ENCODE measurements around the gene CDK8. TPM values are rescaled to one million over a fixed set of nuclear protein-coding genes. Genes with fewer than 3 reads are reported as not detected.

The CDK8 gene
- 10 to 100 TPM; 14.1 to 15.5 TPM for total RNA-seq

DNA sequence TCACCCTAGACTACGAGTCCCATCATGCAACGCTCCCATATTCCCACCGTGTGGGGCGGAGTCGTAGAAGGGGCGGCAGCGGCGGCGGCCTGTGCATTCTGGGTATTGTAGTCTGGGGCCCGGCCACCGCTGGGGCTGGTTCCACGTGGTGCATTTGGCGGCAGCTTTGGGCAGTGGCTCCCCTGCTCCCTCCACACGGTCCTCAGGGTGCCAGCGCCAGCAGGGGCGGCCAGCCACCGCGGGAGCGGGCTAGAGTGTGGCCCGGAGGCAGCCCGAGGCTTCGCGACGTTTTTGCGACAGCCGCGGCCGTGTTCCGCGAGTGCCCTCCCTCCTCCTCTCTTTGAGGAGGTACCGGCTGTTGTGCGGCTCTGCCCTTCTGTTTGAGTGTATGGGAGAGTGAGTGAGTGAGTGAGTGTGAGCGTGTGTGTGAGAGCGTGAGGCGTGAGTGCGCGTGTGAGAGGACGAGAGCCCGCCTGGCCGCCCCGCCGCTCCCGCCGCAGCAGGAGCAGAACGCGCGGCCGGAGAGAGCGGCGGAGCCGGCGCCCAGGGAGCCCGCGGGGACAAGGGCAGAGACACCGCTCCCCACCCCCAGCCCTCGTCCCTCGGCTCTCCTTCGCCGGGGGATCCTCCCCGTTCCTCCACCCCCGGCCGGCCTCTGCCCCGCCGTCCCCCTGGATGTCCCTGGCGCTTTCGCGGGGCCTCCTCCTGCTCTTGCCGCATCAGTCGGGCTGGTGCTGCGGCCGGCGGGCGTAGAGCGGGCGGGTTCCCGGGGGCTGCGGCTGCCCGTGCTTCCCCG is at the start of gene CDK8:
Gene CDK8, plus strand, starts transcription at position 343 of the 796 bp plus-strand sequence. CDS start 513 bp downstream, outside the sequence.
- Mint-ChIP-seq H3K9me3 (no peaks in the 10 kb centered on the region), H3K4me1 (peaks cover 27% of the 10 kb centered on the region), H3K27ac (peak within 1 kb of the TSS; percentile 89), H3K27me3 (no peaks in the 10 kb centered on the region), H3K36me3 (ENCODE audit: low read depth) (peaks cover 2% of the 10 kb centered on the region), H3K4me3 (peak within 1 kb of the TSS; percentile 90)
- POLR2A ChIA-PET, result no interaction called here
- CTCF ChIA-PET, result interaction anchor here (0.9 to 1.0 kb wide), 2 partner anchors 20 to 26 kb away, joined by 3 to 4 read pairs; no protein-coding TSS in a partner anchor
- peak; percentile 89 for DNase-seq

DNA sequence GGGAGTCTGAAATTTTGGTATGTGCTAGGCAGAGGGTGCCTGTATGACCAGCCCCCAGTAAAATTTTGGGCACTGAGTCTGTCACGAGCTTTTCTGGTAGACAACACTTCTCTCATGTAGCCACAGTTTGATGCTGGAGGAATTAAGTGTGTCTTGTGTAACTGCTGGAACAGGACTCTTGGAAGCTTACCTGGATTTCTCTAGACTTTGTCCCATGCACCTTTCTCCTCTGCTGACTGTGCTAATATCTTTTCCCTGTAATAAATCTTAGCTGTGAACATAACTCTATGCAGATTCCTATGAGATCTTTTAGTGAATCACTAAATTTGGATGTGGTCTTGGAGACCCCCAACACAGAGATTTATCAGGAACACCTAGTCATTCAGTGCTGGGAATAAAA is 45.6 kb upstream of the CDK8 start:
- ChIA-PET POLR2A (no interaction called here), CTCF (no interaction called here)
- no peak for DNase-seq
- H3K27ac Mint-ChIP-seq, result no peak overlapping the region
- H3K4me1 Mint-ChIP-seq, result no peaks in the 10 kb centered on the region
- peaks cover 42% of the 10 kb centered on the region for H3K36me3 Mint-ChIP-seq (ENCODE audit: low read depth)
- no peak overlapping the region for H3K4me3 Mint-ChIP-seq
- H3K27me3 Mint-ChIP-seq, result no peaks in the 10 kb centered on the region
- H3K9me3 Mint-ChIP-seq, result no peaks in the 10 kb centered on the region

DNA sequence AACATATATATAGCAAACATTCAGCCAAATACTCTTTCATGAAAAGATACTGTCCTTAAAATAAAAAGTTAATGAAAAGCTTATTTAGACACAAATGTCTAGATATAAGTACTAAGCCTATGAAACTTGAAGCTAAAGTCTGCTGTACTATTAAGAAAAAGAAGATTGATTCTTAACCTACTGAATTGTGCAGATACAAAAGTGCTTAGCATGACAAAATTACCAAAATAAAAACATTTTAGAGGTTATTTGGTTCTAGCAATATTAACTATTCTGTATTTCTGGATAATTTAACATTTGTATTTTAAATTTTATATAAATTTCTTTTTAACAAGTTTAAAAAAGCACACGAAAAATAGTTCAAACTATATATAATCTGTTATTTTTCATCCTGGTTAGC is 40.6 kb upstream of the CDK8 start:
- CTCF ChIA-PET, result interaction anchor here (1.0 kb wide), 1 partner anchor 29 kb away, joined by 3 read pairs; no protein-coding TSS in a partner anchor
- POLR2A ChIA-PET, result no interaction called here

DNA sequence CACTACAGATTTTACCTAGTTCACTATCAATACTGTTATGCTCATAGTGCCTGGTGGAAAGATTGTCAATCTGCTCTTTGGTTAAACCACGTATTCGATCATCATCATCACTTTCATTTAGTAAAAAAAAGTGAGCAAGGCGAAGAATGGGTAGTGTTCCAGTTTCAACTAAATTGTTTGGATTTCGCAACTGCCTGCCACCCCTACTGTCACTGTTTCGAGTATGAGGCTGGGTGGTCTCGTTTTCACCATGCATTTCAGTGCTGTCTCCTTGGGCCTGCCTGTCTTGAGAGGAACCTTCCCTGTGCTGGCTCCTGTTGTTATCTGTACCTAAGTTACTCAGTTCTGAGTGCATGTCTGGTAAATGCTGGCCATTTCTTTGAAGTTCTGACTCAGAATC is 39.9 kb upstream of the CDK8 start:
- H3K36me3 Mint-ChIP-seq (ENCODE audit: low read depth), result peaks cover 63% of the 10 kb centered on the region
- ChIA-PET CTCF (no interaction called here), POLR2A (no interaction called here)
- no peak overlapping the region for H3K4me3 Mint-ChIP-seq
- DNase-seq, result no peak
- H3K9me3 Mint-ChIP-seq, result no peaks in the 10 kb centered on the region
- no peak overlapping the region for H3K27ac Mint-ChIP-seq
- H3K4me1 Mint-ChIP-seq, result no peaks in the 10 kb centered on the region
- no peaks in the 10 kb centered on the region for H3K27me3 Mint-ChIP-seq

More for the DNA sequence above, 40.6 kb upstream of the CDK8 start:
- no peaks in the 10 kb centered on the region for H3K27me3 Mint-ChIP-seq
- no peak overlapping the region for H3K27ac Mint-ChIP-seq
- peaks cover 65% of the 10 kb centered on the region for H3K36me3 Mint-ChIP-seq (ENCODE audit: low read depth)
- no peak for DNase-seq
- no peaks in the 10 kb centered on the region for H3K9me3 Mint-ChIP-seq
- no peak overlapping the region for H3K4me3 Mint-ChIP-seq
- no peaks in the 10 kb centered on the region for H3K4me1 Mint-ChIP-seq

DNA sequence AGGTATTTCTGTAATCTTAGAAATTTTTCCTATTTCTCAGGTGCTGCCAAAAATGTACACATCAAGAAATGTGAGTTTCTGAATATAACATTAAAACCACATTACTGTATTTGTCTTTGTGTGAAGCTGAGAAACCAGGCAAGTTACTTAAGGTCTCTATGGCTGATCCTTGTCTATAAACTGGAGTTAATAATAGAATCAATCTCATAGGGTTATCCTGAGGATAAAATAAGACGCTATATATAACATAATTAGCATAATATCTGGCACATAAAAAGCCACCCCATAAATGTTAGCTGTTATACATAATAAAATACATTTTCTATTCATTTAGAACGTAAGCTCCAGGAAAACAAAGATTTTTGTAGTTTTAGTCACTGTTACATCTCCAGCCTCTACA is 37.9 kb upstream of the CDK8 start:
- CTCF ChIA-PET, result no interaction called here
- no peak for DNase-seq
- no peak overlapping the region for H3K27ac Mint-ChIP-seq
- peaks cover 17% of the 10 kb centered on the region for H3K4me1 Mint-ChIP-seq
- H3K4me3 Mint-ChIP-seq, result no peak overlapping the region
- POLR2A ChIA-PET, result no interaction called here
- H3K36me3 Mint-ChIP-seq (ENCODE audit: low read depth), result peaks cover 58% of the 10 kb centered on the region
- no peaks in the 10 kb centered on the region for H3K9me3 Mint-ChIP-seq
- H3K27me3 Mint-ChIP-seq, result no peaks in the 10 kb centered on the region

DNA sequence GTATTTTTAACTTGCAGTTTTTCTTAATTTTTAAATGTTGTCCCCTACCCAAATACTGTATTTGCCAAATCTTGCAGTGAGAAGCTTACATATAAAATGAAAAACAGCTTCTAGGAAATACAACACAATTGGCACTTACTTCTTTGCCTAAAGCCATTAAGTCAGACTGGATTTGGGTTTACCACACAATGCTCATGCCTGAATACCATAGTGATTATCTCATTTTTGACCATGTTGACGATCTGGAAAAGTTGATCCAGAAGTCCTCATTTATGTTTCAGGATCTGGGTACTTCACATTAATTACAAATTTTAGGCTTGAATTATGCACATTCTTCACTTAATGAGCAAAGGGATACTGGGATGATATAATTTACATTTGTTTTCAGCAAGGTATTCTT is 34.2 kb upstream of the CDK8 start:
- H3K4me1 Mint-ChIP-seq, result peaks cover 32% of the 10 kb centered on the region
- H3K27me3 Mint-ChIP-seq, result no peaks in the 10 kb centered on the region
- ChIA-PET POLR2A (no interaction called here), CTCF (interaction anchor here (4.4 kb wide), 1 partner anchor 34 kb away, joined by 26 read pairs; no protein-coding TSS in a partner anchor)
- H3K27ac Mint-ChIP-seq, result no peak overlapping the region
- DNase-seq, result no peak
- H3K4me3 Mint-ChIP-seq, result no peak overlapping the region
- H3K36me3 Mint-ChIP-seq (ENCODE audit: low read depth), result peaks cover 44% of the 10 kb centered on the region
- no peaks in the 10 kb centered on the region for H3K9me3 Mint-ChIP-seq

DNA sequence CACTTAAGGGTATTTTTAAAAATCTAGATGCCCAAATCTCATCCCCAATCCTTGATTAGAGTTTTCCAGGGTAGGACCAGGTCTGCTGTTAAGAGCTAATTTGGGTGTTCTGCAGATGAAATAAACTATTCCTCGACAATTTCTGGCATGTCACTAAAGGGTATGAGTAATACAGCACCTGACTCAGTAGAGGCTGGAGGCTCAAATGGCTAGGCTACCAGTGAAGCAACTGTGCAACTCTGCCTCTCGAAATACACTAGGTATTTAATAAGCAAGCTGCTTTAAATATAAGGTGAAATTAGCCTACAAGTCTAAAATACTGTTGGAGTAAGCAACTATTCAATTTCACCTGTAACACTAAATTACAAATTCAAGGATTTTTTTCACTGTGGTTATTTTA is 33.4 kb upstream of the CDK8 start:
- peak overlapping the region; percentile 89 for H3K4me3 Mint-ChIP-seq
- peaks cover 32% of the 10 kb centered on the region for H3K4me1 Mint-ChIP-seq
- H3K27ac Mint-ChIP-seq, result no peak overlapping the region
- H3K36me3 Mint-ChIP-seq (ENCODE audit: low read depth), result peaks cover 37% of the 10 kb centered on the region
- H3K27me3 Mint-ChIP-seq, result no peaks in the 10 kb centered on the region
- DNase-seq, result no peak
- no peaks in the 10 kb centered on the region for H3K9me3 Mint-ChIP-seq
- CTCF ChIA-PET, result interaction anchor here (4.4 kb wide), 1 partner anchor 34 kb away, joined by 26 read pairs; no protein-coding TSS in a partner anchor
- POLR2A ChIA-PET, result no interaction called here

DNA sequence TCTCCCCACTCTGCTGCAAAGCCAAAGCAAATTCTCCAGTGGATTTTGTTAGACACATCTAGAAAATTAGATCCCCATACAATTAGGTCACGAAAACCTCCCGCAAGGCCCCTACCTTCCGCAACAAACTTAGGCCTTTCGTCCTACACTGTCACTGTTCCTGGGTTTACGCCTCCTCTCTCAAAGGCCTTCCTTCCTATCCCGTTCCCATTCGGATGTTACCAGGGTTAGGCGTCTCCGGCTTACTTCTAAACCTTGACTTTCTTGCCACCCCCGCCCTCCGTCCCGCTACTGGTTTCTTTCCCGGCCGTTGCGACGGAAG is 32.6 kb upstream of the CDK8 start:
- peak overlapping the region; percentile 89 for H3K4me3 Mint-ChIP-seq
- ChIA-PET POLR2A (interaction anchor here (0.8 kb wide), 1 partner anchor 35 kb away, joined by 4 read pairs; no protein-coding TSS in a partner anchor), CTCF (interaction anchor here (4.4 kb wide), 1 partner anchor 35 kb away, joined by 26 read pairs; no protein-coding TSS in a partner anchor)
- DNase-seq, result no peak
- peaks cover 32% of the 10 kb centered on the region for H3K4me1 Mint-ChIP-seq
- peak overlapping the region; percentile 100 for H3K27ac Mint-ChIP-seq
- no peaks in the 10 kb centered on the region for H3K9me3 Mint-ChIP-seq
- H3K36me3 Mint-ChIP-seq (ENCODE audit: low read depth), result peaks cover 32% of the 10 kb centered on the region
- no peaks in the 10 kb centered on the region for H3K27me3 Mint-ChIP-seq

DNA sequence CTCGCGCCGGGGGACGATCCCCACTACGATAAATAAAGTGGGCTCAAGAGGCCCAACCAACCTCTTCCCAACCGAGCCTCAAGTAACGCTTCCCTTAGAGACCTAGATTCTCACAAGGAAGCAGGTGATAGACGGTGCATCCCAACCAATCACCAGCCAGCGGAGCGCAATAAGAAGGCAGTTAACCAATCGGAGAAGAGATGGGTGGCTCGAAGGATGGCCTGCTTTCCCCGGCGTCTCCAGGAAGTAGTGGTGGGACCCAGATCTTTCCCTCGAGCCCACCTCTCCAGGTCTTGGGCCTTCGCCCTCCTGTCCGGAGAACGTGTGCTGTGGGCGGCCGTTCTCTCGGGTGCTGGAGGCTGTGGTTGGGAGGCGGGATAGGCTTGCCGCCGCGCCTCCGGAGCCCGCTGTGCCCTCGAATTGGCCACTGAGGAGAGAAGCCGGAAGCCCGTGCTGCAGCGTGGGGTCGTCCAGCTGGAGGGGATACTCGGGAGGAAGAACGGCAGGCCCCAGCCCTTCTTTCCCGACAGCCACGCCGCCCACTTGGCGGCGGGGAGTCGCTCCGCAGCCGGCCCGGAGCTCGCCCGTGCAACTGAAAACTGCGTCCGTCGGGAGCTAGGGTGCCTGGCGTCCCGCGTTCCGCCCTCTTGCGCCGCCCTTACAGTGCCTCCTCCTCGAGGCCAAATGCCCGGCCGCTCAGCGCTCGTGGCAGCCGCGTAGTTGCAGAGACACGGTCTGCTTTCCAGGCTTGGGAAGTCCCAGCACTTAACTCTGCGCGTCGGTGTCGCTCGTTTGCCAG is 32.0 kb upstream of the CDK8 start, which contains the start of gene RNF6:
Gene RNF6, minus strand, starts transcription at position 594 of the 799 bp plus-strand sequence. CDS start 2,665 bp downstream, outside the sequence.
- DNase-seq, result peak; percentile 92
- POLR2A ChIA-PET, result interaction anchor here (0.7 to 0.8 kb wide), 2 partner anchors 36 to 398 kb away, joined by 3 to 4 read pairs; no protein-coding TSS in a partner anchor
- CTCF ChIA-PET, result interaction anchor here (1.0 to 4.4 kb wide), 4 partner anchors 15 to 36 kb away, joined by 3 to 26 read pairs (median 4); no protein-coding TSS in a partner anchor
- Mint-ChIP-seq H3K36me3 (ENCODE audit: low read depth) (peaks cover 30% of the 10 kb centered on the region), H3K4me3 (peak within 1 kb of the TSS; percentile 89), H3K27me3 (no peaks in the 10 kb centered on the region), H3K9me3 (no peaks in the 10 kb centered on the region), H3K27ac (peak within 1 kb of the TSS; percentile 100), H3K4me1 (peaks cover 32% of the 10 kb centered on the region)

DNA sequence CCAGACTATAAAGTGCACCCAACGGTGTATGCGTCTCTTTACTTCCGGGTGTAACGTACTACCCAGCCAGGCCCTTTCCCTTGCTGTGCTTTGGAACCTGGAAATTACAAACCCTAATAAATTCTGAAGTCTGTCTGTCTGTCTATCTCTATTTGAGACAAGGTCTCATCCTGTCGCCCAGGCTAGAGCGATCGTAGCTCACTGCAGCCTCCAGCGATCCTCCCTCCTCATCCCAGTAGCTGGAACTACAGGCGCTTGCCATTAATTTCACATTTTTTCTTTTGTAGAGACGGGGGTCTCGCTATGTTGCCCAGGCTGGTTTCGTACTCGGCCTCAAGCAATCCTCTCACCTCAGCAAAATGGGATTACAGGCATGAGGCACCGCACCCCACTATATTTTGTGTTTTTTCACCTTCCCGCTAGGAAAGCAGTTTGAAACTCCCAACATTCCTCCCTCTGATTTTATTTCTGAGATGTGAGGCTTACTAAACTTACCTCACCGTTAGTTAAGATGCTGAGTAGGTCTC is 31.3 kb upstream of the CDK8 start:
- CTCF ChIA-PET, result interaction anchor here (1.0 to 4.4 kb wide), 4 partner anchors 15 to 36 kb away, joined by 3 to 26 read pairs (median 4); no protein-coding TSS in a partner anchor

DNA sequence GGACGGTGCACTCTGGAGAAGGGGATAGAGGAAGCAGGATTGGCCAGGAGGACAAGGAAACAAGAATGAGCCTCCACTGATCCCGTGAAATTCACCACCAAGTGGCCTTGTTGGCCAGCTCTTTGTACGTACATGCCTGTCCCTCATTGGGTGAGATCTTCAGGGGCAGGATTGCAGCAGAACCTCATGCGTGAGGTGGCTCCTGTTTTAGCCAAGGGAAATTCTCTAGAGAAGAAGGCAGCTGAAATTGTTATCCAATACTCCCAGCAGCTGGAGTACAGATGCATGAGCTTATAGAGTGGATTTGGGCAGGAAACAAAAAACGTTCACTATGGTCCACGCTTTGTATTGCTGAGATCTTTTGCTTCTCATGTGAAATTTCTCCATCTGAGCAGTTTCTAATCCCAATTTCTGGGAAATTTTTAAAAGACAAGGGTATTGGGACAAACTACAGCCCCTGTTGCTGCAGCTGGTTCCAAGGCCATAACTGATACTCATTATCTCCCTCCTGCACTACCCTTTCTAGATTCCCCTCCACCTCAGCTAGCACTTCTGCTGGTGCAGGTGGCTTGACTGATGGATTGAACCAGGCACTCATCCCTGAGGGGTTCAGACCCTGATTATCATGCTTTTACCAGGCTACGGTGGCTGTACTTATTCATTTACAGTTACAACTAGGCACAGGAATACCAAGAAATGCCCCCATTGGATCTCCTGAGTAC is 27.9 kb upstream of the CDK8 start:
- ChIA-PET CTCF (no interaction called here), POLR2A (no interaction called here)
- no peak for DNase-seq
- peaks cover 16% of the 10 kb centered on the region for H3K4me1 Mint-ChIP-seq
- H3K36me3 Mint-ChIP-seq (ENCODE audit: low read depth), result peaks cover 5% of the 10 kb centered on the region
- no peaks in the 10 kb centered on the region for H3K9me3 Mint-ChIP-seq
- no peak overlapping the region for H3K27ac Mint-ChIP-seq
- H3K27me3 Mint-ChIP-seq, result no peaks in the 10 kb centered on the region
- no peak overlapping the region for H3K4me3 Mint-ChIP-seq

More for the DNA sequence above, 31.3 kb upstream of the CDK8 start:
- POLR2A ChIA-PET, result interaction anchor here (0.7 kb wide), 2 partner anchors 397 to 938 kb away, joined by 3 read pairs; no protein-coding TSS in a partner anchor
- DNase-seq, result no peak
- Mint-ChIP-seq H3K4me3 (peak overlapping the region; percentile 89), H3K27me3 (no peaks in the 10 kb centered on the region), H3K27ac (peak overlapping the region; percentile 100), H3K36me3 (ENCODE audit: low read depth) (peaks cover 24% of the 10 kb centered on the region), H3K9me3 (no peaks in the 10 kb centered on the region), H3K4me1 (peaks cover 32% of the 10 kb centered on the region)
